KMS-11 (cell line): ENCODE measurements around the gene GRID1.

ENCODE experiments used
- H2AFZ ChIP-seq: fragments of 200-600 bp; sonication (generic); 2 replicates; pipeline ENCODE4 v1.6.1; 2016; ENCODE audit warnings: antibody characterized with exemption, mixed run types, low read depth
- H3K27ac ChIP-seq: fragments of 200-600 bp; sonication (generic); 2 replicates; pipeline ENCODE4 v1.6.1; 2016; ENCODE audit warnings: mild to moderate bottlenecking, mixed run types
- H3K27me3 ChIP-seq: fragments of 200-600 bp; sonication (generic); 2 replicates; pipeline ENCODE4 v1.6.1; 2017; ENCODE audit warnings: mild to moderate bottlenecking, low read depth, mixed run types, moderate library complexity; ENCODE audit not compliant: insufficient read depth
- H3K36me3 ChIP-seq: fragments of 200-600 bp; sonication (generic); 2 replicates; pipeline ENCODE4 v1.6.1; 2017; ENCODE audit warnings: mild to moderate bottlenecking, mixed run types; ENCODE audit not compliant: insufficient read depth
- H3K4me1 ChIP-seq: fragments of 200-600 bp; sonication (generic); 2 replicates; pipeline ENCODE4 v1.6.1; 2016; ENCODE audit warnings: mild to moderate bottlenecking, low read depth, mixed run types; ENCODE audit not compliant: poor library complexity, severe bottlenecking
- H3K4me2 ChIP-seq: fragments of 200-600 bp; sonication (generic); 2 replicates; pipeline ENCODE4 v1.7.0; 2016; ENCODE audit warnings: mild to moderate bottlenecking, mixed run types
- H3K4me3 ChIP-seq: fragments of 200-600 bp; sonication (generic); IDR thresholded peaks from 2 replicates; pipeline ENCODE4 v1.6.1; 2017; ENCODE audit warnings: low read depth, low read length, mixed read lengths; ENCODE audit not compliant: insufficient read depth
- H3K79me2 ChIP-seq: fragments of 200-600 bp; sonication (generic); 2 replicates; pipeline ENCODE4 v1.6.1; 2016; ENCODE audit warnings: low read depth, mixed run types; ENCODE audit not compliant: insufficient read depth
- H3K9ac ChIP-seq: fragments of 200-600 bp; sonication (generic); 2 replicates; pipeline ENCODE4 v1.6.1; 2016; ENCODE audit warnings: mild to moderate bottlenecking, mixed run types
- H4K20me1 ChIP-seq: fragments of 200-600 bp; sonication (generic); 2 replicates; pipeline ENCODE4 v1.6.1; 2016; ENCODE audit warnings: mild to moderate bottlenecking, mixed run types; ENCODE audit not compliant: insufficient read depth
- CTCF ChIP-seq: fragments of 200-600 bp; sonication (generic); conservative IDR thresholded peaks from 2 replicates; pipeline ENCODE4 v1.6.1; 2017; ENCODE audit warnings: low read depth, mild to moderate bottlenecking, antibody characterized with exemption, low read length, moderate library complexity, mixed read lengths

GRID1 gene

GRCh38 chr10:86001521-86001920, 365.1 kb downstream of the GRID1 start:
- Histone ChIP-seq H3K4me3 (no peak overlapping the region), H3K4me2 (no peak overlapping the region), H4K20me1 (no peaks in the 10 kb centered on the region), H3K27me3 (no peaks in the 10 kb centered on the region), H2AFZ (no peak overlapping the region), H3K79me2 (no peaks in the 10 kb centered on the region), H3K4me1 (no peaks in the 10 kb centered on the region), H3K9ac (no peak overlapping the region), H3K36me3 (no peaks in the 10 kb centered on the region), H3K27ac (no peak overlapping the region)
- TF ChIP-seq CTCF = no peak

GRCh38 chr10:85997544-85997943, 369.1 kb downstream of the GRID1 start:
- Histone ChIP-seq H2AFZ (no peak overlapping the region), H3K4me1 (no peaks in the 10 kb centered on the region), H3K9ac (no peak overlapping the region), H4K20me1 (no peaks in the 10 kb centered on the region), H3K36me3 (no peaks in the 10 kb centered on the region), H3K4me2 (no peak overlapping the region), H3K4me3 (no peak overlapping the region), H3K27ac (no peak overlapping the region), H3K27me3 (no peaks in the 10 kb centered on the region), H3K79me2 (no peaks in the 10 kb centered on the region)
- no peak for TF ChIP-seq CTCF

- H2AFZ ChIP-seq = no peak overlapping the region
- no peaks in the 10 kb centered on the region for H3K36me3 ChIP-seq
- peak; percentile 65 for TF ChIP-seq CTCF
- H3K4me2 ChIP-seq = no peak overlapping the region
- no peak overlapping the region for H3K27ac ChIP-seq
- no peaks in the 10 kb centered on the region for H3K4me1 ChIP-seq
- no peak overlapping the region for H3K4me3 ChIP-seq
- no peaks in the 10 kb centered on the region for H3K27me3 ChIP-seq
- H3K9ac ChIP-seq = no peak overlapping the region
- no peaks in the 10 kb centered on the region for H4K20me1 ChIP-seq
- no peaks in the 10 kb centered on the region for H3K79me2 ChIP-seq
Measured at GRCh38 chr10:85995791-85996190, 370.8 kb downstream of the GRID1 start.

GRCh38 chr10:85993840-85994507, 372.6 kb downstream of the GRID1 start:
- Histone ChIP-seq H3K4me1 (no peaks in the 10 kb centered on the region), H3K79me2 (no peaks in the 10 kb centered on the region), H3K4me2 (no peak overlapping the region), H4K20me1 (no peaks in the 10 kb centered on the region), H3K4me3 (no peak overlapping the region), H3K27ac (no peak overlapping the region), H3K36me3 (no peaks in the 10 kb centered on the region), H3K27me3 (no peaks in the 10 kb centered on the region), H3K9ac (no peak overlapping the region), H2AFZ (no peak overlapping the region)
- TF ChIP-seq CTCF = no peak
